Activated T-cell treated with anti-CD3 and anti-CD28 coated beads, Interleukin-2, amount 50 U/mL, for 24 hours (primary cell): ENCODE measurements around the gene NEK5.

ENCODE experiments used
- DNase-seq: peaks from one replicate; pipeline ENCODE4 v3.0.0-alpha.2; 2020
- H3K27ac Mint-ChIP-seq: 2 replicates; pipeline ENCODE4 v1.8.0; 2020; ENCODE audit warnings: mild to moderate bottlenecking, mixed read lengths
- H3K27me3 Mint-ChIP-seq: 2 replicates; pipeline ENCODE4 v1.8.0; 2020; ENCODE audit warnings: mixed read lengths
- H3K36me3 Mint-ChIP-seq: 2 replicates; pipeline ENCODE4 v1.8.0; 2020; ENCODE audit warnings: low read depth, mixed read lengths
- H3K4me1 Mint-ChIP-seq: 2 replicates; pipeline ENCODE4 v1.8.0; 2020; ENCODE audit warnings: low read depth, mixed read lengths
- H3K4me3 Mint-ChIP-seq: 2 replicates; pipeline ENCODE4 v1.8.0; 2020; ENCODE audit warnings: mild to moderate bottlenecking, moderate library complexity, mixed read lengths
- H3K9me3 Mint-ChIP-seq: 2 replicates; pipeline ENCODE4 v1.8.0; 2020; ENCODE audit warnings: mixed read lengths

The NEK5 gene

DNA sequence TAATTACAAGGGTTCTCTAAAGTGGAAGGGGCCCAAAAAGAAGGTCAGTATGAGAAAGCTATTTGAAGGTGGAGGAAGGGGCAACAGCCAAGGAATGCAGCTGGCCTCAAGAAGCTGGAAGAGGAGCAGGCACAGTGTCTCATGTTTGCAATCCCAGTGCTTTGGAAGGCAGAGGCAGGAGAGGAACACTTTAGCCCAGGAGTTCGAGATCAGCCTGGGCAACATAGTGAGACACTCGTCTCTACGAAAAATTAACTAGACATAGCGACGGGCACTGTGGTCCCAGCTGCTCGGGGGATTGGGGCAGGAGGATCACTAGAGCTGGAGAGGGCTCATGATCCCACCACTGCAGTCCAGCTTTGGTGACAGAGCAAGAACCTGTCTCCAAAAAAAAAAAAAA lies 31.2 kb upstream of the NEK5 start:
- H3K4me1 Mint-ChIP-seq = peaks cover 39% of the 10 kb centered on the region
- peaks cover 5% of the 10 kb centered on the region for H3K36me3 Mint-ChIP-seq
- peak overlapping the region; percentile 82 for H3K4me3 Mint-ChIP-seq

DNA sequence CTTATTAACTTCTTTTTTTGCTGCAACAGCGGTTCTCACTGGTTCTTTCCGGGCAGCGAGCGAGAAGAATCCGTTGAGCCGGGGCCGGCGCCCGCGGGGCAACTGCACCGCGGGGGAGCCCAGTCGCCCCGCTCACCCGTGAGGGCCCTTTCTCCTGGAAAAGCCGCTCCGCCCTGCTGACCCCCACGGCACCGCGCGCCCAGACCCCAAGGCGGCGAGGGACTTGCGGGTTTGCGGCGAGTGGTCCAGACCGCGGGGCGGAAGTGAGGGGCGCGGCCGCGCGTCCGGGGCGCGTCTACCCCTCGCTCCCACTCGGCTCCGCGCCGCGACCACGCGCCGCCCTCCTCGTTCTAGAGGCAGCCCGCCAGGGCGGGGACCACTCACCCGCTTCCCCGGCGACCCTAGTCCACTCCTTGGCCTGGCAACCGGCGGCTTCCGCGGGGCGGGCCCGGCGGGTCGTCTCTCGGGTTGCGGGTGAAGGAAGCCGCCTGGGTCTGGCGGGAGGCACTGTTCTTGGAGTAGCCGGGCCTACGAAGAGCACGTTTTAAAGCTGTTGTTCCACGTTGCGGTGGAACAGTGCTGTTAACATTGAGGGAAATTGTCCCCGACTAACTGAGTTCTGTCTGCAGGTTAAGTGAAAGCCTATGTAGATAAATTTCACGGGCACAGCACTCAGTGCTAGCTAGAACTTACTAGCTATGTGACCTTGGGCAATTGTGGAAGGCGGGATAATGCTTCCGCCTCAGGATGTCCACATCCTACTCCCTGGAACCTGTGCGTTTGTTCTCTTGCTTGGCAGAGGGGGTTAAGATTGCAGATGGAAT lies 30.5 kb upstream of the NEK5 start, which contains the start of gene NEK3:
Gene NEK3 (minus strand): TSS at position 439 of the 824 bp plus-strand sequence. CDS start 3,406 bp downstream, outside the sequence.
- H3K4me3 Mint-ChIP-seq = peak within 1 kb of the TSS; percentile 82
- DNase-seq = peak; percentile 77
- H3K4me1 Mint-ChIP-seq = peaks cover 39% of the 10 kb centered on the region
- H3K36me3 Mint-ChIP-seq = peaks cover 2% of the 10 kb centered on the region
- H3K27ac Mint-ChIP-seq = peak within 1 kb of the TSS; percentile 89
- peaks cover 3% of the 10 kb centered on the region for H3K9me3 Mint-ChIP-seq
- peaks cover 3% of the 10 kb centered on the region for H3K27me3 Mint-ChIP-seq

More for the DNA sequence above, 31.2 kb upstream of the NEK5 start:
- Mint-ChIP-seq H3K27ac (peak overlapping the region; percentile 72), H3K9me3 (peaks cover 3% of the 10 kb centered on the region), H3K27me3 (peaks cover 3% of the 10 kb centered on the region)
- DNase-seq = peak; percentile 32

DNA sequence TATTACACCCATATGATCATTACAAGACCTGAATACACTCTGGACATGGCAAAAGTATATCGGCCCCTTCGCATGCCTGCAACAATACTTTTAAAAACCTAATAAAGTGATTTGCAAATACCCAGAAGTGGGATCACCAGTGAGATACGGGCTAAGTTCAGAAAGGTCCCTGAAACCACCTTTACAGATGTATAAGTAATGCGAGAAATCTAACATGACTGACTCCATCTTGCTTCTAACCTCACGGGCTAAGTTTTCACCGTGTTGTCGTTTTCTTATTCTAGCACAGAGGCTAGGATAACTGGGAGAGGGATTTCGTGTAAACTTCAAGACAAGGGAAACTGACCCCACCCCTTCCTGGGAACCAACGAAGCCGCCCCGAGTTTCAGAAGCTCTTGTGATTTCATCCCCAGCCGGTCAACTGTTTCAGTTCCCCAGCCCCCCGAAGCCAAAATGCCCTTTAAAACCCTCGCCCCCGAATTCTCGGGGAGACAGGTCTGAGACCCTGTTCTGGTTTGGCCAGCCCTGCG lies 29.8 kb upstream of the NEK5 start:
- Mint-ChIP-seq H3K9me3 (peaks cover 3% of the 10 kb centered on the region), H3K4me3 (peak overlapping the region; percentile 82), H3K4me1 (peaks cover 39% of the 10 kb centered on the region), H3K27ac (peak overlapping the region; percentile 89), H3K36me3 (peaks cover 2% of the 10 kb centered on the region), H3K27me3 (peaks cover 3% of the 10 kb centered on the region)
- DNase-seq = no peak

DNA sequence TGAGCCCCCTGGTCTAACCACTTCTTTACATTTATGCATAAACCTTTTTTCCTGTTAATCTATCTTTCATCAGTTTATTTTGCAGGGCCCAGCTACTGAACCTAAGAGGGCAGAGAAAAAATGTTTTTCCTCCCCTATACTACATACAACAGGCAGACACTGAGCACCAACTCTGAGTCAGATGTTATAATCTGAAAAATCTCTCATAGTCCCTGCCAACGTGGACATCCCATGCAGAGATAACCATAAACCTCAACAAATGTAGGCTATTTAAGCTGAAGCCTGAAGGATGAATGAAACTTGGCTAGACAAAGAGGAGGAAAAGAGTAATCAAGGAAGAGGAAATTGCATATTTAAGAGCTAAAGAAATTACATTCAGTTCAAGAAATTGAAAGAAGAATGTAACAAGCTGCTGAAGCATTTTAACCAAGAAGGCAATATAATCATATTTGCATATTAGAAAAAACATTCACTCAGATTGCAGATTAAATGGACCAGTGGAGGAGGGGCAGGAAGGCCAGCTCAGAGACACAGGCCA lies 27.9 kb upstream of the NEK5 start:
- Mint-ChIP-seq H3K27me3 (peaks cover 3% of the 10 kb centered on the region), H3K4me3 (no peak overlapping the region), H3K27ac (no peak overlapping the region), H3K36me3 (peaks cover 5% of the 10 kb centered on the region), H3K9me3 (peaks cover 3% of the 10 kb centered on the region), H3K4me1 (peaks cover 25% of the 10 kb centered on the region)
- DNase-seq = no peak

DNA sequence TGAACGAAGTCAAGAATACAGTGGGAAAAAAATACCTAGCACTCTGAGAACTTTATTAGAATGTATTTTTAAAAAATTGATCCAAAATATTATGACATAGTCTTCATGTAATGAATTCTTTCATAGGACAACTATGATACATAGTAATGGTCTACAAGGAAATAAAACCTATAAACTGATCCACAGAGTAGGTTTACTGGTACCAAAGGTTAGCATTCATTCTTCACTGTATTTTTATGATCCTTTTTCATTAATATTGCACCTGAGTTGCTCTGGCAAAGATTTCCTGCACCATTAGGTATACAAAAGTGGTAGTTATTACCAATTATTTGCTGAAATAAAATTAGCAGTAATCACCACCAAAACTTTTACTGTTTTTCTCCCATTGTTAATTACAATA lies 26.3 kb upstream of the NEK5 start:
- H3K4me1 Mint-ChIP-seq = peaks cover 25% of the 10 kb centered on the region

DNA sequence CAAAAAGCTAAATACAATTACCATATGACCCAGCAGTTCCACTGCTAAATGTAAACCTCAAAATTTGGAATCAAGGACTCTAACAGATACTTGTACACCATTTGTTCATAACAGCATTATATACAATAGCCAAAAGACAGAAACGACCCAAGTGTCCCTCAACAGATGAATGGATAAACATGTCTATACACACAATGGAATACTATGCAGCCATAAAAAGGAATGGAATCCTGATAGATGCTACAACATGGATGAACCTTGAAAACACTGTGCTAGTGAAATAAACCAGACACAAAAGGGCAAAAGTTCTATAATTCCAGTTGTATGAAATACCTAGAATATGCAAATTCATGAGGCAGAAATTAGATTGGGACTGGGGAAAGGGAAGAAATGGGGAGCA lies 18.4 kb upstream of the NEK5 start:
- H3K9me3 Mint-ChIP-seq = peaks cover 5% of the 10 kb centered on the region
- no peaks in the 10 kb centered on the region for H3K4me1 Mint-ChIP-seq
- H3K27me3 Mint-ChIP-seq = no peaks in the 10 kb centered on the region
- H3K27ac Mint-ChIP-seq = no peak overlapping the region
- DNase-seq = no peak
- no peak overlapping the region for H3K4me3 Mint-ChIP-seq
- H3K36me3 Mint-ChIP-seq = peaks cover 25% of the 10 kb centered on the region

More for the DNA sequence above, 26.3 kb upstream of the NEK5 start:
- Mint-ChIP-seq H3K4me3 (no peak overlapping the region), H3K36me3 (peaks cover 14% of the 10 kb centered on the region), H3K27ac (no peak overlapping the region), H3K27me3 (peaks cover 3% of the 10 kb centered on the region), H3K9me3 (peaks cover 3% of the 10 kb centered on the region)
- DNase-seq = no peak

DNA sequence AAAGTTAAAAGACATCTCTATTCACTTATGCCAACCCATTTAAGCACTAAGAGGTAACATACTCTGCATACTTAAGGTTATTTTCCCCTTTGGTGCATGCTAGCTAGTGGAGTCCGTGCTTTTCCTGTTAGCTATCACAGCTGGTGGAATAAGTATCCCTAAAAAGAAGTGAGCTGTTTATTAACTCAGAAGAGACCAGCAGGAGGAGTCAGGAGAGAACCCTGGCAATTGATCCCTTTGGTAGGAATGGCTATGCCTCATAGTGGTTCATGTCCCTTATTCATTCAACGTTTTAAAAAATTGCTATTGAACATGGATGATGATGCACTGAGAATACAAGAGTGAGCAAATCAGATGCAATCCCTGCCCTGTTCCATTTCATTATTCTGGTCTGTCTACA lies 12.4 kb upstream of the NEK5 start:
- Mint-ChIP-seq H3K9me3 (no peaks in the 10 kb centered on the region), H3K4me3 (no peak overlapping the region), H3K4me1 (no peaks in the 10 kb centered on the region), H3K36me3 (peaks cover 20% of the 10 kb centered on the region), H3K27me3 (no peaks in the 10 kb centered on the region), H3K27ac (no peak overlapping the region)
- no peak for DNase-seq

DNA sequence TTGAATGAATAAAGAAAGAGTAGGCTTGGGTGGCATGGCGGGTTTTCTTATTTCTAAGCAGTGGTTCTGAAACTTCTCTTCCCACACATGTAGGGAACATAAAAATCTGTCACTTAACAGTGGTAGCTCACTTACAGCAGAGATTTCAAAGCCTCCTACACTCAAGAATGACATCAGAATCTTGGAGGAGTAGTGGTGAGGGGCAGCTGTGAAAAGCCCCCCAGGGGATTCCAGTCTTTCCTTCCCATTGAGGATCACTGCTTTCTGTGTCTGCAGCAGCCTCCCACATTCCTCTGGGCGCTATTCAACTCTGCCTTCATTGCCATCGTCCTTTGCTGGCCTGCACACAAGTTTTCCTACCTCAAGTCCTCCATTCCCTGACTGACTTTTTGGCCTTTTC lies 8.6 kb upstream of the NEK5 start:
- Mint-ChIP-seq H3K4me3 (no peak overlapping the region), H3K36me3 (peaks cover 35% of the 10 kb centered on the region), H3K27ac (no peak overlapping the region), H3K9me3 (no peaks in the 10 kb centered on the region), H3K4me1 (no peaks in the 10 kb centered on the region), H3K27me3 (no peaks in the 10 kb centered on the region)
- no peak for DNase-seq

DNA sequence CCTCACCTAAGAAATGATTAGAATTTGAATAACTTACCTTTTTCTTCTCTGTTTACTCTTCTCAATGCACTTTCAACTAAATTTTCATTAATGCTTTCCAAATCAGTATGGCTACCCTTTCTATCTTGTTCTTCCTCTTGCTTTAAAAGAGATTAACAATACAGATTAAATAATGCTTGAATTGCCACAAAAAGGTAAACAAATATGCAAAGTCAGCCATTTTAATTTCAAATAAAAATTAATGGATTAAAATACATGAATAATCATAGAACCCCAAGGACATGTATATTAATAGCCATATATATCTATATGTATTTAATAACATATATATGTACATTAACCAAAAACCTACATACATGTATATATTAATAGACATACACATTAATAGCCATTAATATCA lies 7.9 kb upstream of the NEK5 start:
- Mint-ChIP-seq H3K36me3 (peaks cover 38% of the 10 kb centered on the region), H3K27ac (no peak overlapping the region), H3K9me3 (no peaks in the 10 kb centered on the region), H3K4me3 (no peak overlapping the region), H3K4me1 (no peaks in the 10 kb centered on the region), H3K27me3 (no peaks in the 10 kb centered on the region)
- DNase-seq = no peak

DNA sequence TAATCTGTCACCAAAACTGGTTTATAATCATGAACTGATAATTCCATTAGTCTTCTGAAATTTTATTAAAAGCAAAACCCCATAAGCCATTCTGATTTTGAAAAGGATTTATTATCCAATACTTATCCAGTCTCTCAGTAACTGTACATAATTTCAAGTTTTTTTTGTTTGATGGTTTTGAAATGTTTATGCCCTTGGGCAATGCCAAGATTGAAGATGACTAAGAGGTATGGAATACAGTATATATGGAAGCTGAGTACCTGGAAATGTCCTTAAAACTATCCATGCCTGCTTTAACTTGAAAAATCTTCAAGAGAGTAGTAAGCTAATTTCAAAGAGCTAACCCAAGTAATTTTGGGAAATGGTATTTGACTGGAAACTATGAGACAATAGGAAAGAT lies 1.8 kb upstream of the NEK5 start:
- peaks cover 9% of the 10 kb centered on the region for H3K27me3 Mint-ChIP-seq
- H3K4me3 Mint-ChIP-seq = no peak overlapping the region
- H3K27ac Mint-ChIP-seq = no peak overlapping the region
- peaks cover 14% of the 10 kb centered on the region for H3K4me1 Mint-ChIP-seq
- H3K36me3 Mint-ChIP-seq = peaks cover 27% of the 10 kb centered on the region
- no peak for DNase-seq
- H3K9me3 Mint-ChIP-seq = no peaks in the 10 kb centered on the region

DNA sequence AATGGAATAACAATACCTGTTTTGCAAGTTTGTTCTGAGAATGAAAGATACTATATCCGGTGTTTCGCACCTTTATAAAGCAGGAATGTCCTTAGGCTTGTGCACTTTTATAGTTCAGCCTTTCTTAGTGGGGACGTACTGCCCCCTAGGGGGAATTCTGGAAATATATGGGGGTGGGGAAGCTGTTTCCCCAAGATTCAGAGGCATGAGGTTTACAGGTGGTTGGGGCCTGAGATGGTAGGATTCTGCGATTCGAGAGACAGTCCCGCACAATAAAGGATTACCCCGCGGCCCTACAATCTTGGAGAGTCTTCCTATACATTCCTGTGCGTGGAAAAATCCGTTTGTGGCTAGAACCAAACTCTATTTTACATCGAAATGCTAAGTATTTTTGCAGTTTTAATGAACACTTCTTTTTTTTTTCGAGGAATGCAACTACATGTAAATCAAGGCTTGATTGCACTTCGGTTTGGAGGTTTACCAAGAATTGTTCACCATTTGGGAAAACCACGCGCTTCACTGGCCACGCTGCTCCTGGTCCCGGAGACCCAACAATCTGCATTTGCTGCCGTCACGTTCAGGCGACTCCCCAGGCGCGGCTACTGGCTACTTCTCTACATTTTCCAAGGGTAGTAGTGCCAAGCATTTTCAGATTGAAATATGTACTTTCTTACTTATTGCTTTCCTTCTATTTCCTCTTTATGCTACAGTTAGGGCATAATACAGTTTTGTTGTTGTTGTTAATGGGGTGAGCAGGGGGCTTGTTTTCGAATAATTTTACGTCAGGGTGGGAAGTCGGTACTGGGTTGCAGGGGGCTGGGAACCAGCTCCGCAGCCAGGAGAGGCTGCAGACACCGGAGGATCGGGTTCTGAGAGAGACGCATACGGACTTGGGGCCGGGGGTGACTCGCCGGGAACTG lies 830 bp downstream of the NEK5 start:
- DNase-seq = peak; percentile 51
- Mint-ChIP-seq H3K27me3 (peaks cover 9% of the 10 kb centered on the region), H3K4me1 (peaks cover 14% of the 10 kb centered on the region), H3K9me3 (no peaks in the 10 kb centered on the region), H3K36me3 (peaks cover 14% of the 10 kb centered on the region), H3K27ac (no peak overlapping the region), H3K4me3 (peak overlapping the region; percentile 79)

DNA sequence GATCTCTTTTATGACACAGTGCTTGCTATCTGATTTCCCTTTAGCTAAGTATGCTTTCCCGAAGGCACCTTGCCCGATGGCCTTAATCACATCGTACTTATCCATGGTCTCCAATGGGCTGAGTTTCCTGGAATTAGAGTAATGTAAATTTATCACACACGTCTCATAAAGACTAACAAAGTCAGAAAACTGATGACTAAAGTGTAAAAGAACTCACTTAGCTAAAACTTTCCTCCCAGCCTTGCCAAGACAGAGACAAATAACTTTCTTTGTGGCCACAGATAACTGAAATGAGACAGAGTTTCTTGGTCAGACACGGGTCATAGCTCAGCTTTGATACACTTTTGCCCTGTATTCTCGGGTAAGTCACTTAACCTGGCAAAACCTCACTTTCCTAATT lies 1.5 kb downstream of the NEK5 start:
- H3K27me3 Mint-ChIP-seq = peaks cover 9% of the 10 kb centered on the region
- H3K4me1 Mint-ChIP-seq = peaks cover 14% of the 10 kb centered on the region
- no peaks in the 10 kb centered on the region for H3K9me3 Mint-ChIP-seq
- no peak overlapping the region for H3K4me3 Mint-ChIP-seq
- no peak for DNase-seq
- H3K36me3 Mint-ChIP-seq = peaks cover 10% of the 10 kb centered on the region
- H3K27ac Mint-ChIP-seq = no peak overlapping the region

DNA sequence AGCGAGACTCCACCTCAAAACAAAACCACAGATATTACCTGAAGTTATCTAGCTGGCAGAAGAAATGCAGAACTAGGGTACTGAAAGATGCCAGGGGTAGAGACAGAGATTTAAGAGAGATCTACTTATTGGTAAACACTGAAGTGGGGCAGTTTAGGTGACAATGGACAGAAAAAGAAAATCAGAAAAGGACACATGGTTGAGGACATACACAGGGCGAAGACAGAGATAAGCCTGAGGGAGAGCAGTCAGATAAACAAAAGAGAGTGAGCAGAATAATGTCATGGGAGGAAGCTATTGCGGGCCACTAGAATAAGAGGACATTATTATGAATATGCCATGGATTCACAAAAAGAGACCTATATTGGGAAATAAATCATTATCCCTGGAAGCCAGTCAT lies 3.3 kb downstream of the NEK5 start:
- Mint-ChIP-seq H3K4me3 (no peak overlapping the region), H3K4me1 (peaks cover 14% of the 10 kb centered on the region), H3K9me3 (no peaks in the 10 kb centered on the region)

DNA sequence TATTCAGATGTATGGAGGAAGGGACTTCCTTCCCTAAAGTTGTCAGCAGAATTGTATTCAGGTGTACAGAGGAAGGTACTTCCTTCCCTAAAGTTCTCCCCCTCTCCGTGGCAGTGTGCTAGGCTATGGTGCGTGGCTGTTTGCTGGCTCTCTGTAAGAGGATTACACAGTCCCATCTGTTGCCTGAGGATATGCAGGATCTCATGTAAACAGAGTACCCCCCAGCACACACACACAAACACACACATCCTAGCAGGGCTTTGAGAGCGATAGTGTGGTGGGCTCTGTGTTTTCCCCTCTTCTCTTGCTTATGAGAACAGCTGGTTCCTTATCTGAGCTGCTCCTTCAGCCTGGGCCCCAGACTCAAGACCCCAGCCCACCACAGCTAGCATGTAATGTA lies 10.3 kb downstream of the NEK5 start:
- Mint-ChIP-seq H3K4me3 (no peak overlapping the region), H3K9me3 (no peaks in the 10 kb centered on the region), H3K36me3 (no peaks in the 10 kb centered on the region), H3K27ac (no peak overlapping the region), H3K4me1 (no peaks in the 10 kb centered on the region), H3K27me3 (peaks cover 9% of the 10 kb centered on the region)
- no peak for DNase-seq

More for the DNA sequence above, 3.3 kb downstream of the NEK5 start:
- H3K27me3 Mint-ChIP-seq = peaks cover 9% of the 10 kb centered on the region
- no peak overlapping the region for H3K27ac Mint-ChIP-seq
- DNase-seq = no peak
- no peaks in the 10 kb centered on the region for H3K36me3 Mint-ChIP-seq
